T-helper 1 cell (primary cell): Measurements from ENCODE around the gene NKX1-2.

ENCODE experiments used
- DNase-seq, 5 donors: peaks; one replicate each; pipeline ENCODE4 v3.0.0-alpha.2; 2012 to 2020
- total RNA-seq, 4 donors: gene quantifications; one replicate each; lab custom pipeline; 2026; lab: John Stamatoyannopoulos, UW

NKX1-2 gene
- 0 reads per million in 4 donors for total RNA-seq

- DNase-seq: no peak
Measured at GRCh38 chr10:124450012-124450782, at the start of gene NKX1-2. Gene NKX1-2 (minus strand): TSS chr10:124450035. CDS start chr10:124449943, 92 bp downstream.

GRCh38 chr10:124498056-124498455 is 48.2 kb upstream of the NKX1-2 start:
- no peak for DNase-seq

GRCh38 chr10:124497196-124497881 is 47.5 kb upstream of the NKX1-2 start:
- no peak for DNase-seq

DNA sequence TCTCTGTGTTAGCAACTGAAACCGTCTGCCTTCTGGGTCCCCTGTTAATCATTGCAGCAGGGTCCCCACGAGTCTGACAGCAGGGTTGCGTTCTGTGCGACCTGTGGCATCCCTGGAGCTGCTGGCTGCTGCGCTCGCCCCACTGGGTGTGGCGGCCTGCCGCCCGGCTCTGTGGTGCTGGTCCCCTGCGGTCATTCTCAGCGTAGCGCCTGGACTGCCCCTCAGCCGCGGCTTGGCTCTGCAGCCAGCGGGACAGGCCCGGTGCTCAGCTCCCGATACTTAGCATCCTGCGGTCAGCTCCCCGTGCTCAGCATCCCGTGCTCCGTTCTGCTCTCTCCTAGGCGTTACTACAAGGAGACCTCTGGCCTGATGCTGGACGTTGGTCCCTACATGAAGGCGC is 46.8 kb upstream of the NKX1-2 start:
- DNase-seq: no peak

DNA sequence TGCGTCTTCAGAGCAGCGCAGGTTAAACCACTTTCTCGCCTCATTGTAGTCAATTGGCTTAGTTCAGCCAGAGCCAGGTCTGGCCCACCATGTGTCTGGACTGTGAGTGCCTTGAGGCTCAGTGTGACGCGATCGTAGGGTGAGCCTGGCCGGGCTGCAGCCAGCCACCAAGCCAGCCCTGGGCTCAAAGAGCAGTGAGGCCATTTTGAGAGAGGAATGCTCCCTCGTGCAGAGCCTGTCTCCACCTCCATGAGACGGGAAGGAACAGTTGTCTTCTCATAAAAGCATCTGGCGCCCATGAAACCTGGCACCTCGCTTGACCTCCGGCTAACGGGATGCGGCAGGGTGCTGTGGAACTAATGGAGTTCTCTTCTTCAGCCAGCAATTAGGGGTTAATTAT is 46.3 kb upstream of the NKX1-2 start:
- no peak for DNase-seq

DNA sequence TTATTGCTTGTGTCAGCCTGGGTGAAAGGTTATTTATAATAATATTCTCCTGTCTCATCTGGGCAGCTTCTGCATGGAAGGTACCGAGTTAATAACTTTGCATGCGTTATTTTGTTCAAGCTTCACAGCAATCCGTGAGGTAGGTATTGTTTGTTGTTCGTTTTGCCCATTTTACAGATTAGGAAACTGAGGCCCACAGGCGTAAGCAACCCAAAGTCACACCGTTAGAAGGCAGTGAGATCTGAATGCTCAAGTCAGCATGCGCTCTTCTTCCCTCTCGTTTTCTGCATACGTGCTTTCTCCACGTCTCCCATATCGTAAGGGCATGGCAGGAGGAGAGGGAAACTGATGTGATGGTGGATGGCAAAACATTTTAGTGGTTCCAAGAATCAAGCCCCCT is 45.9 kb upstream of the NKX1-2 start:
- no peak for DNase-seq

DNA sequence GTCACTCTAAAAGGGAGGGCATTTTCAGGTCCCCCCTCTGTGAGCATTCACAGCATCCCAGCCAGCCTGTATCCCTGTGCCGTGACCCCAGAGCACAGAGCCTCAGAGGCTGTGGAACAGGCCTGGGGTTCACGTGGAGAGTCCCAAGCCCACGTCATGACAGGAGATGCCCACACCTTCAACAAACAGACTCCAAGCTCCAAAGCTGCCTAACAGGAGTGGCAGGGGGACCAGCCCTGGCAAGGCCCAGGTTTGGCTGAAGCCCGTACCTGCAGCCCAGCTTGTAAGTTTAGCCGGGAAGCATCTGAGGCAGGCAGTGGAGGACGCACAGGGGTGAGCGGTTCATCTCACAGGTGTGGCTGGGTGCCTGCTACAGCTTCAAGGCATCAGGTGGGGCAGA is 45.3 kb upstream of the NKX1-2 start:
- no peak for DNase-seq

- DNase-seq: no peak
Measured at GRCh38 chr10:124494046-124494807, 44.4 kb upstream of the NKX1-2 start.

DNA sequence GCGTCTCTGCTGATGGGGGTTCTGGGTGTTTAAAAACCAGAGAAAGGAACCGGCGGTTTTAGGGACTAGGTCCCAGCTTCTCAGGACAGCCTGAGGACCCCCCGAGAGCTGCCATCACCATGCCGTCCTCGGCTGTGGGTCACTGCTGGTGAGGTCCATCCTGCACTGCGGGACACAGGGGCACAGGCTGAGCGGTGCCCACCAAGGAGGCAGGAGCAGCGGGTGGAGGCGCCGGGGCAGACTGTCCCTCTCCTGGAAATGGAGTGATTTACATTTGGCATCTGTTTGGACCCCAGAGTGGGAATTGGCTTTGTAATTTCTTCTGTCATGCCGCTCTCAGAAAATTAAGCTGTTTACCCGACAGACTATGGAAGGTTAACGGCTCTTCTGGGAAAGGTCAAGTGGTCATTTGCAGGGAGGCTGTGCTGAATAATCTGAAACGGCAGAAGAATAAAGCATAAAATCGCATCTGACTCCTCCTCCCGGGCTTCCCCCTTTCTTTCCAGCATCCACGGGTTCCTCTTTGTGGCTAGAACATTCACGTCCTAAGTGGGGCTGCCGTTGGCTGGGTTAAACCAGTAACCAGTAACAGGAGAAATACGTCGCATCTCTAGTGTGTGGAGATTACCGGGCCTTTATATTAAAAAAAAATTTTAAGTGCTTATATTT is 43.5 kb upstream of the NKX1-2 start:
- no peak for DNase-seq

GRCh38 chr10:124492266-124492665 is 42.4 kb upstream of the NKX1-2 start:
- no peak for DNase-seq

DNA sequence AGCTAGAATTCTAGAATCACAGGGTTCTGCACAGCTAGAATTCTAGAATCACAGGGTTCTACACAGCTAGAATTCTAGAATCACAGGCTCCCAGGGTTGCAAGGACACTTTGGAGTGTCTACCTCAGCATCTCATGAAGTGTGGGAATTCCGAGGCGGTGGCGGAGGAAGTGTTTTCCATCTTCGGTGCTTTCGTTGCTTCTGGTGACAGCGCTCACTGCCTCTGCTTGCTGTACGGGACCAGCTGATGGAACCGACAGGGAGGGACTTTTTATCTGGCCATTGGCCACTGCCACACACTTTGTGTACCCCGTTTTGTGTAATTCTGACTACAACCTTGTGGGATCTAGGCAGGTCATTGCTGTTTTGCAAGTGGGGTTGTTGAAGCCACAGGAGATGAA is 41.3 kb upstream of the NKX1-2 start:
- DNase-seq: no peak

- no peak for DNase-seq
Measured at GRCh38 chr10:124486635-124487034, 36.8 kb upstream of the NKX1-2 start.

DNA sequence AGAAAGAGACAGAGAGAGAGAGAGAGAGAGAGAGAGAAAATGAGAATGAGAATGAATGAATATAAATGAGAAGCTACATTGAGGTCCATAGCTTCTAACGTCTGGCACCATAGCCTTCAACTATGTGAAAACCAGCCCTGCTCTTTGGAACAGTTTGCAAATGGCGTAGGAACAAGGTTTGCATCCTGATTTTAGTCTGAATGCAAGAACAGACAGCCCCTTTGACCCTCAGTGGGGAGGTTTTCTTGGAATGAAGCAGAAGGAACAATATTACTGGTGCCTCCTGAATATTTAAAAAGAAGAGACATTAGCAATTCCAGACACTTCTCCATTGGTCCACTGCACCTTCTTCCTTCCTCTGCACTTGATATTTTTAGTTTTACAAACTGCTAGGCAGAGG is 34.8 kb upstream of the NKX1-2 start:
- no peak for DNase-seq

DNA sequence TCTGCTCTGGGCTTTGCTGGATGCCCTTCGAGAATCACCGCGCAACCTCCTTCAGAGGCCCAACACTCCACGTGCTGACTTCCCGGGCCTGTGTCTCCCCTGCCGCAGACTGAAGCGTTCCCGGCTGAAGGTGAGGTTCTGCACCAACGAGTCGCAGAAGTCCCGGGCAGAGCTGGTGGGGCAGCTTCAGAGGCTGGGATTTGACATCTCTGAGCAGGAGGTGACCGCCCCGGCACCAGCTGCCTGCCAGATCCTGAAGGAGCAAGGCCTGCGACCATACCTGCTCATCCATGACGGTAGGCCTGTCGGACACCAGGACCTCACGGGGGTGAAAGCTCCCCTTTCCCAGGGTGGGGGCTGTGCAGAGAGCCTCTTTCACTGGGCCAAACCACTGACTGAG is 34.2 kb upstream of the NKX1-2 start:
- no peak for DNase-seq

GRCh38 chr10:124482876-124483275 is 33.0 kb upstream of the NKX1-2 start:
- DNase-seq: no peak

GRCh38 chr10:124482236-124482800 is 32.5 kb upstream of the NKX1-2 start:
- DNase-seq: no peak

DNA sequence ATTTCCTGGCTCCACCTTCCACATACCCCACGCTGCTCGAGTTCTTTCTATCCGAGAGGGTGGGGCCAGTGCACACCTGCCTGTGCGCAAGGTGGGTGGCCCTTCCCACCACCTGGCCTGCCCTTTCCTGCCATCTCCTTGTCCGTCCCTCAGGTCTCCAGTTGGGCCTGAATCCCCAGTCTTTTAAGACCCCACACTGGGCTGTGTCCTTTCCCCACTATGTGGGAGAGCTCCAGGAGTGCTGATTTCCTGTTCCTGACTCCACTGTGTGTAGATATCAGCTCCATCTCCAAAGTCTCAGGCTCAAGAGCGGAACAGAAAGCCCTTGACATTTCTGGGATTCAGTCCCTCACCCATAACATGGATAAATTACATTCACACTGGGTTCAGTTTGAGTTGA is 31.9 kb upstream of the NKX1-2 start:
- no peak for DNase-seq

DNA sequence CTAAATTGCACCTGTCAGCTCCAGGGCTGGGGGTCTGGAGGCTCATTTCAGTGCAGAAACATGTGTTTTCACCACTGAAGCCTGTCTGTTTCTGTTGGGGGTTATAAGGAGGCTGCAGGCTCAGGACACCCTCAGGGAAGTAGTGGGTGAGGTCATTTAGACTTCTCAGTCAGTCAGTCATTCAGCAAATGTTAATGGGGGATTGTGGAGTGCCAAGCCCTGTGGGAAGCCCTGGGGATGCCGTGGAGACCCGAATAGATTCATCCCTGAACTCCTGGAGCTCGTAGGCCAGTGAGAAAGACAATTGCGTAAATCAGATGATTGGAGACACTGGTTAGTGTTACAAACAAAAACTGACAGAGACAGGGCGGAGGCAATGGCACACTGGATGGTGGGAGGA is 31.0 kb upstream of the NKX1-2 start:
- DNase-seq: no peak

DNA sequence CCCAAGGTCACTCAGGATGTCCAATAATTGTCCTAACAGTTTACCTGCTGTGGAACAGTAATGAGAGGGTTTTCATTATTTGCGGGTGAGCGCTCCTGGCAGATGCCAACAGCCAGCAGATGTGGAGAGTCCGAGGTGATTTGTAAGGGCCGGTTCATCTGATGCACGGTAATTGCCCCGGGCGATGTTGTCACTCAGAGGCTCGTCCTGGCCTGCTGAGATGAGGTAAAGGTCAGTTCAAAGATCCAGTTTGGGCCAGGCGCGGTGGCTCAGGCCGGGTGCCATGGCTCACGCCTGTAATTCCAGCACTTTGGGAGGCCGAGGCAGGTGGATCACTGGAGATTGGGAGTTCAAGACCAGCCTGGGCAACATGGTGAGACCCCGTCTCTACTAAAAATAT is 28.7 kb upstream of the NKX1-2 start:
- DNase-seq: no peak

DNA sequence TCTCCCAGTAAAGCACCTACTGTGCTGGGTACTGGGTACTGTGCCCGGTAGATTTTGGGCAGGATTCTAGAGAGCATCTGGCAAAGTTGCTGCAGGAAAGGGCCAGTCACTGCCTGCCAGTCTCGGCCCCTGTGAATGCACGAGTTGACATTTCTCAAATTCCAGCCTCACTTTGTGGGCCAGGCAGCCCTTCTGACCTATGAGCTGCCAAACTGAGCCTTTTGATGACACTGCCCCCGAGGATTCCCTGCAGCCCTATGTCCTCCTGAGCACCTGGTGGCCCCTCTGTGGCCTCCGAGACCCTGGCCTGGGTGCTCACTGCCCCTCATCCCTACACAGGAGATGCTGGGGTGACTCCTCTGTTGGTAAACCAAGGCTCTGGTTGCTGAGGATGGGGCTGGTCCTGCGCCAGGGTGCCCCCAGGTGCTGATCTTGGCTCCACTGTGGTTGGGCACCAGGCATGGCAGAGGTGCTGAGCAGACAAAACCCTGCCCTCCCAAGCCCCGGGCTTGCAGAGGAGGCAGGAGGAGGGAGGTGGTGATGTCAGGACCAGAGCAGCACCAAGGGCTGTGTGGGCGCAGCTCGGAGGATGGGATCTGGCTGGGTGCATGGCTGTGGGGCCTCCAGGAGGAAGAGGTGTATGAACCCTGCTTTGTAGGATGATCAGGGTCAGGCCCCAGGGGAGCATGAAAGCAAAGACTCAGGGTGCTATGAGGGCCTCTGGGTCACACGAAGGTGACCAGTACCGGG is 28.0 kb upstream of the NKX1-2 start:
- no peak for DNase-seq

- DNase-seq: no peak
Measured at GRCh38 chr10:124476043-124476725, 26.3 kb upstream of the NKX1-2 start.
